ENCODE results near the gene CRLF2. TPM values are rescaled to one million over a fixed set of nuclear protein-coding genes. Genes with fewer than 3 reads are reported as not detected.

Gene CRLF2
- total and polyA plus RNA-seq, 2 experiments from 2014 or later: not detected

GRCh38 chrX:1147611-1148515 is 64.6 kb downstream of the CRLF2 start (continued):
- TF ChIP-seq ZNF462 (CRISPR knock-in tag; IDR thresholded peaks at IDR 0.05) (no peak), NANOG (IDR thresholded peaks at IDR 0.05; ENCODE audit: borderline replicate concordance) (no peak), STAT1 (IDR thresholded peaks at IDR 0.05; ENCODE audit: unreplicated experiment) (no peak), CREB1 (CRISPR knock-in tag; IDR thresholded peaks at IDR 0.05; ENCODE audit: low read depth) (no peak), ETS1 (IDR thresholded peaks at IDR 0.05) (no peak), POLR2AphosphoS5 (IDR thresholded peaks at IDR 0.05; ENCODE audit: low read depth) (no peak), REST (IDR thresholded peaks at IDR 0.05; ENCODE audit: unreplicated experiment) (no peak), EZH2 (IDR thresholded peaks at IDR 0.05; ENCODE audit: low read depth, unreplicated experiment) (no peak), JUNB (IDR thresholded peaks at IDR 0.05; ENCODE audit: unreplicated experiment) (no peak), CTCF (conservative IDR thresholded peaks at IDR 0.05; ENCODE audit: low read depth in 2 of 2) (no peak)

Data from GM23338 (cell line).